ENCODE measurements around the gene ZNF716.
"Not testable (repeated sequence)": the region's sequence is repeated elsewhere in the genome, so short reads cannot be mapped to it uniquely, and the experiment has no call there.

Gene ZNF716

GRCh38 chr7:57425969-57426628, 23.9 kb upstream of the ZNF716 start:
- no peak for DNase-seq (ENCODE audit: low read depth in 1 of 2, low spot score in 1 of 2)

DNA sequence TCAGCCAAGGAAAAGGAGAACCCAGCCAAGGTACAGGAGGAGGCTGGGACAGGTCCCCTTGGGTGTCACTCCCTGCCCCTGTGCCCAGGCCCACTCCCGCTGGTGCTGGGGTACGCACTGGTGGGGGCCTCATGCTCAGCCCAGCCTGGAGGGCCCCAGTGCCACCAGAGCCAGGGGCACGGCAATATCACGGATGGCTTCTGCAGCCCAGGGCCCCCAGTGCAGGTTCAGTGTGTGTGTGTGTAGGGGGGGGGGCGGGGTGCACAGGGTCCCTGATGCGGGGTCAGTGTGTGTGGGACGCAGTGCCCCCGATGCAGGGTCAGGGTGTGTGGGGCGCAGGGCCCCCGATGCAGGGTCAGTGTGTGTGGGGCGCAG, 23.4 kb upstream of the ZNF716 start:
- DNase-seq (ENCODE audit: low read depth in 1 of 2, low spot score in 1 of 2): no peak

DNA sequence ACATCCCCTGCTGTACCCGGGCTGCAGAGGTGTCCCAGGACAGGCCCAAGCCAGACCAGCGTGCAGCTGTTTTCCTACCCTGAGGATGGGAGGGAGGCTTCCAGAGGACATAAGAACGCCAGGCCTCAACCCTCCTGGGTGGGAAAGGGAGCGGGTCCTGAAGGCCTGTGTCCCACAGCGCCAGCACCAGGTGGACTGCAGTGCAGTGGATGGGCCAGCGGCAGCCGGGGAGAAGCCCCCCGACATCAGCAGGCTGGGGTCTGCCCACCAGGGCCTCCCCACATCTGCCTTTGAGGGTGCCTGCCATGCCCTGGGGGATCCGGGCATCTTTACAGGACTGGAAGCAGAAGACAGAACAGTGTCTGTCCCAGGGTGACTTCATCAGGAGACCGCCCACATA, 22.8 kb upstream of the ZNF716 start:
- no peak for DNase-seq (ENCODE audit: low read depth in 1 of 2, low spot score in 1 of 2)

GRCh38 chr7:57427594-57427993, 22.4 kb upstream of the ZNF716 start:
- DNase-seq (ENCODE audit: low read depth in 1 of 2, low spot score in 1 of 2): no peak

- DNase-seq (ENCODE audit: low read depth in 1 of 2, low spot score in 1 of 2): no peak
These were observed 17.4 kb upstream of the ZNF716 start for GRCh38 chr7:57432583-57432982.

DNA sequence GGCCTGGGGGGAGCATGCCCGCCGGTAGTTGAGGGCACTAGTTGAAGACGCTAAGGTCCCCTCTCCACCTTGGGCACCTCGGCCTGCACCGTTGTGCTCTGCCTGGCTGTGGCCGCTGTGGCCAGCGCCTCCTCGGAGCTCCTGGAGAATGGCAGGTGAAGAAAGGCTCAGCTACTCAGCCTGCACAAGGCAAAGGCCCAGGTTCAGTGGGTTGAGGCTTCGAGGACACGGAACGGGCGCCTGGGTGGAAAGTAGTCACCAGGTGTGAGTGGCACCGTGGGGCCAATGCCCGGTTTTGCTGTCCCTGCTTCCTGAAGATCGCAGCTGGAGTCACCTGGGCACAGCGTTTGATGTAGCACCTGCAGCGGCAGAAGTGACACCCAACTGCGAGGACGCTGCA, 12.4 kb upstream of the ZNF716 start:
- DNase-seq (ENCODE audit: low read depth in 1 of 2, low spot score in 1 of 2): no peak

- no peak for DNase-seq (ENCODE audit: low read depth in 1 of 2, low spot score in 1 of 2)
These were observed 11.7 kb upstream of the ZNF716 start for GRCh38 chr7:57438244-57438643.

DNA sequence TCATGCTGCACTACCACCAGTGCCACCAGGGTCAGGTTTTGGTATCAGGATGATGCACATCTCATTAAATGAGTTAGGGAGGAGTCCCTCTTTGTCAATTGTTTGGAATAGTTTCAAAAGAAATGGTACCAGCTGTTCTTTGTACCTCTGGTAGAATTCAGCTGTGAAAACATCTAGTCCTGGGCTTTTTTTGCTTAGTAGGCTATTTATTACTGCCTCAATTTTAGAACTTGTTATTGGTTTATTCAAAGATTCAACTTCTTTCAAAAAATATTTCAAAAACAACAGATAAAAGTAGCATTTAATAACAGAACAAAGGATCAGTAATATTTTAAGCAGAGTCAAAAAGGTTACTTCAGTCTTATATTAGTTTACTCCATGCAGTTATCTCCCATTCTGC, 6.4 kb upstream of the ZNF716 start:
- no peak for DNase-seq (ENCODE audit: low read depth in 1 of 2, low spot score in 1 of 2)

- not testable (repeated sequence) for DNase-seq (ENCODE audit: low read depth in 1 of 2, low spot score in 1 of 2)
These were observed 19.3 kb downstream of the ZNF716 start for GRCh38 chr7:57469186-57469828.

GRCh38 chr7:57480304-57480703, 30.3 kb downstream of the ZNF716 start:
- not testable (repeated sequence) for DNase-seq (ENCODE audit: low read depth in 1 of 2, low spot score in 1 of 2)

- not testable (repeated sequence) for DNase-seq (ENCODE audit: low read depth in 1 of 2, low spot score in 1 of 2)
These were observed 35.0 kb downstream of the ZNF716 start for GRCh38 chr7:57485022-57485421.

GRCh38 chr7:57487957-57488356, 38.0 kb downstream of the ZNF716 start:
- no peak for DNase-seq (ENCODE audit: low read depth in 1 of 2, low spot score in 1 of 2)

- not testable (repeated sequence) for DNase-seq (ENCODE audit: low read depth in 1 of 2, low spot score in 1 of 2)
These were observed 45.1 kb downstream of the ZNF716 start for GRCh38 chr7:57495111-57495510.

GRCh38 chr7:57496395-57496794, 46.4 kb downstream of the ZNF716 start:
- no peak for DNase-seq (ENCODE audit: low read depth in 1 of 2, low spot score in 1 of 2)

- no peak for DNase-seq (ENCODE audit: low read depth in 1 of 2, low spot score in 1 of 2)
These were observed 55.2 kb downstream of the ZNF716 start for GRCh38 chr7:57505176-57505575.

Measured in activated CD4-positive, alpha-beta T cell treated with anti-CD3 and anti-CD28 coated beads, Interleukin-2, amount 50 U/mL, for 24 hours (primary cell).